CD14-positive monocyte (primary cell): Measurements from ENCODE around the gene GALNT15. TPM values are rescaled to one million over a fixed set of nuclear protein-coding genes. Genes with fewer than 3 reads are reported as not detected.
A peak's percentile ranks its signal among the peaks of the same experiment; 100 is the strongest.

ENCODE experiments used
- DNase-seq, 3 donors: peaks; one replicate each; pipeline ENCODE4 v3.0.0-alpha.2; 2011 to 2022
- H2AFZ ChIP-seq: 2 replicates; pipeline ENCODE4 v1.6.0; 2012; ENCODE audit warnings: mild to moderate bottlenecking, low read depth, low read length, inconsistent platforms; ENCODE audit not compliant: insufficient read depth, poor library complexity, severe bottlenecking
- H3K27ac ChIP-seq, 2 donors: 1 replicate in 1 of 2; 2 replicates in 1 of 2; pipeline ENCODE4 v1.5.1; 2012 to 2013; ENCODE audit warnings: low read length in 2 of 2, control low read depth in 1 of 2, inconsistent platforms in 1 of 2, low read depth in 1 of 2, mild to moderate bottlenecking in 1 of 2
- H3K27me3 ChIP-seq, 2 donors: one replicate each; pipeline versions ENCODE4 v1.6.0 to v1.6.1; 2011 to 2013; ENCODE audit warnings: low read length in 2 of 2; ENCODE audit not compliant: control insufficient read depth in 2 of 2, insufficient read depth in 2 of 2
- H3K36me3 ChIP-seq, 2 donors: replicated peaks in 1 of 2; 1 replicate in 1 of 2; 2 replicates in 1 of 2; pipeline versions ENCODE4 v1.5.1 to v1.6.1; 2012 to 2013; ENCODE audit warnings: low read length in 2 of 2, control low read depth in 1 of 2, inconsistent platforms in 1 of 2, mild to moderate bottlenecking in 1 of 2; ENCODE audit not compliant: insufficient read depth in 2 of 2, control insufficient read depth in 1 of 2
- H3K4me1 ChIP-seq, 2 donors: 1 replicate in 1 of 2; 2 replicates in 1 of 2; pipeline versions ENCODE4 v1.5.1 to v1.6.1; 2012 to 2013; ENCODE audit warnings: low read length in 2 of 2, control low read depth in 1 of 2, inconsistent platforms in 1 of 2, mild to moderate bottlenecking in 1 of 2, moderate library complexity in 1 of 2; ENCODE audit not compliant: insufficient read depth in 2 of 2, control insufficient read depth in 1 of 2
- H3K4me2 ChIP-seq: replicated peaks from 2 replicates; pipeline ENCODE3; 2012; ENCODE audit warnings: low read length, moderate library complexity, mild to moderate bottlenecking; ENCODE audit not compliant: poor library complexity, severe bottlenecking; ENCODE audit errors: extremely low read depth
- H3K4me3 ChIP-seq, 3 experiments: fragments of 200-600 bp in 1 of 3; sonication (generic) in 1 of 3; replicated peaks in 1 of 3; 1 replicate in 2 of 3; 2 replicates in 1 of 3; pipeline ENCODE4 v1.5.1; 2011 to 2013; ENCODE audit warnings: low read length in 3 of 3, mild to moderate bottlenecking in 3 of 3, control low read depth in 2 of 3, low read depth in 2 of 3, inconsistent platforms in 1 of 3, moderate library complexity in 1 of 3
- H3K79me2 ChIP-seq: 2 replicates; pipeline ENCODE4 v1.6.0; 2012; ENCODE audit warnings: mild to moderate bottlenecking, control low read depth, inconsistent platforms, low read length, moderate library complexity; ENCODE audit not compliant: insufficient read depth
- H3K9ac ChIP-seq: 2 replicates; pipeline ENCODE4 v1.6.0; 2017; ENCODE audit warnings: low read length, mild to moderate bottlenecking; ENCODE audit not compliant: insufficient read depth, poor library complexity, severe bottlenecking
- H3K9me3 ChIP-seq, 2 donors: replicated peaks in 1 of 2; 1 replicate in 1 of 2; 2 replicates in 1 of 2; pipeline versions ENCODE4 v1.5.1 to v1.6.1; 2012 to 2013; ENCODE audit warnings: low read length in 2 of 2, control low read depth in 1 of 2; ENCODE audit not compliant: control insufficient read depth in 1 of 2, insufficient read depth in 1 of 2
- H4K20me1 ChIP-seq: 2 replicates; pipeline ENCODE4 v1.6.0; 2012; ENCODE audit warnings: mild to moderate bottlenecking, low read length, control low read depth, moderate library complexity; ENCODE audit not compliant: insufficient read depth
- H3K27ac Mint-ChIP-seq, 7 donors: one replicate each; pipeline ENCODE4 v1.8.0; 2020; ENCODE audit warnings: mild to moderate bottlenecking in 7 of 7, mixed read lengths in 7 of 7, moderate library complexity in 6 of 7, inconsistent platforms in 2 of 7
- H3K27me3 Mint-ChIP-seq, 3 donors: one replicate each; pipeline ENCODE4 v1.8.0; 2021 to 2022; ENCODE audit warnings: low read depth in 3 of 3, mild to moderate bottlenecking in 3 of 3, mixed read lengths in 3 of 3, moderate library complexity in 3 of 3, inconsistent platforms in 1 of 3
- H3K36me3 Mint-ChIP-seq, 2 donors: one replicate each; pipeline ENCODE4 v1.8.0; 2020; ENCODE audit warnings: mixed read lengths in 2 of 2, inconsistent platforms in 1 of 2, mild to moderate bottlenecking in 1 of 2
- H3K4me1 Mint-ChIP-seq: one replicate; pipeline ENCODE4 v1.8.0; 2020; ENCODE audit warnings: mild to moderate bottlenecking, mixed read lengths
- H3K4me3 Mint-ChIP-seq, 2 donors: one replicate each; pipeline ENCODE4 v1.8.0; 2020; ENCODE audit warnings: mild to moderate bottlenecking in 2 of 2, mixed read lengths in 2 of 2, moderate library complexity in 1 of 2
- H3K9me3 Mint-ChIP-seq, 7 donors: one replicate each; pipeline ENCODE4 v1.8.0; 2020 to 2022; ENCODE audit warnings: mixed read lengths in 7 of 7, mild to moderate bottlenecking in 6 of 7, moderate library complexity in 6 of 7, inconsistent platforms in 2 of 7
- CTCF ChIP-seq: fragments of 200-600 bp; IDR thresholded peaks from one replicate; pipeline ENCODE4 v1.8.0; 2022; ENCODE audit warnings: antibody characterized with exemption, mild to moderate bottlenecking
- WGBS: methylation state at CpG from one replicate; pipeline ENCODE4 v1.1.5; 2013; ENCODE audit warnings: missing lambda C conversion rate; ENCODE audit not compliant: insufficient coverage; 5-methylcytosine and 5-hydroxymethylcytosine counted together
- intact Hi-C, 2 donors: fragments of 100-400 bp; cut with micrococcal nuclease; formaldehyde crosslinking; loops; one replicate each; pipeline versions ENCODE4 v1.15.0 to v1.15.1; 2023
- polyA plus RNA-seq, 3 donors: library from polyadenylated mRNA; depleted of rRNA in 1 of 3; unstranded in 2 of 3; stranded (reverse) in 1 of 3; fragments of 300-500 nt in 2 of 3; fragments of >200 nt in 1 of 3; fragmentation: Illumina TruSeq in 2 of 3; gene quantifications; 1 replicate in 2 of 3; 2 replicates in 1 of 3; pipeline ENCODE4 v1.2.3, GENCODE V29; 2012 to 2021

Gene GALNT15
- polyA plus RNA-seq, 3 donors, result not detected

DNA sequence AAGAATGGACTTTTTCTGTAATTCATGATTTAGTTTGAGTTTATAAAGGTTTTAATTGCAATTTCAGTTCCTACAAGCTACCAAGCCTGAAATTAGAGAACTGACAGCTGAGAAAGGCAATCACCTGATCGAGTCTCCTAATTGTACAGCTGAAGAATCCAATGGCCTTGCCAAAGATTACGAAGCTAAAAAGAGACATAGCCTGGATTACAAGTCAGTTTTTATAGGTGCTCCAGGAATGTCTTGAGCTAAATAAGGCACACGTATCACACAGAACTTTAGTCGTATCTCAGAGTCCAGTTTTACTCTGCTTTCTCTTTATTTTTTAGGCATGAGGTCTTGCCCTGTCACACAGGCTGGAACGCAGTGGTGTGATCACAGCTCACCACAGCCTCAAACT is 83.7 kb downstream of the GALNT15 start:
- peaks cover 24% of the 10 kb centered on the region for H3K4me1 Mint-ChIP-seq
- WGBS, result 88% methylated on average over 2 of the region's 5 CpGs
- H3K4me2 ChIP-seq, result no peak overlapping the region
- no peaks in the 10 kb centered on the region for H4K20me1 ChIP-seq
- H3K9me3 ChIP-seq, result no peaks in the 10 kb centered on the region
- H2AFZ ChIP-seq, result no peak overlapping the region
- no peaks in the 10 kb centered on the region for H3K27me3 ChIP-seq
- TF ChIP-seq CTCF, result no peak
- H3K4me3 ChIP-seq, result no peak overlapping the region
- no peak overlapping the region for H3K4me3 Mint-ChIP-seq
- H3K27ac ChIP-seq, result no peak overlapping the region
- no peak overlapping the region for H3K9ac ChIP-seq
- peaks cover 23 to 31% of the 10 kb centered on the region in 2 donors for H3K4me1 ChIP-seq
- H3K36me3 ChIP-seq, result peaks cover 12 to 42% of the 10 kb centered on the region in 2 donors
- no peaks in the 10 kb centered on the region for H3K9me3 Mint-ChIP-seq
- no peak for DNase-seq
- no peak overlapping the region for H3K27ac Mint-ChIP-seq
- intact Hi-C loops, result no loop called here
- peaks cover 21 to 28% of the 10 kb centered on the region in 2 donors for H3K36me3 Mint-ChIP-seq
- H3K27me3 Mint-ChIP-seq, result no peaks in the 10 kb centered on the region
- peaks cover 20% of the 10 kb centered on the region for H3K79me2 ChIP-seq

DNA sequence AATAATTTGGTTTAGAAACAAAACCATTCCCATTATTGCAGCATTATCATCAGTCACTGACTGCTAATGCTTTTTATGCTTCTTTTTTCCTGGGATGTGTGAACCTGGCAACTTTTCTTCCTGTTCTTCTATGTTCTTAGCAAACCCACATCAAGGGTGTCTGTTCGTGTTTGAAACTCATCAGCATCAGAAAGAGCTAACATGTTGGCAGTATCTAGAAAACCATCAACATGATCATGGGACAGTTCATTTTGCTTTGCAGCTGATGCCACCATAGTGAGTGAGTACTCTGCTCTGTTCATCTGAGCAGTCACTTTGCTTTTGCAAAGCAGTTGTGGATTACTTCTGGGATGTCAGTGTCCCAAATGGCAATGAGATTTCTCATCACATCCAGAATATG is 84.4 kb downstream of the GALNT15 start:
- Histone ChIP-seq H3K79me2 (peaks cover 26% of the 10 kb centered on the region), H3K4me2 (no peak overlapping the region), H4K20me1 (no peaks in the 10 kb centered on the region), H3K4me1 (peaks cover 18 to 29% of the 10 kb centered on the region in 2 donors), H3K9me3 (no peaks in the 10 kb centered on the region), H3K9ac (no peak overlapping the region), H3K27ac (no peak overlapping the region), H3K36me3 (peaks cover 12 to 42% of the 10 kb centered on the region in 2 donors), H3K4me3 (no peak overlapping the region), H2AFZ (no peak overlapping the region), H3K27me3 (no peaks in the 10 kb centered on the region)
- WGBS, result 100% methylated on average over 1 of the region's 1 CpG
- Mint-ChIP-seq H3K4me1 (peaks cover 18% of the 10 kb centered on the region), H3K27me3 (no peaks in the 10 kb centered on the region), H3K9me3 (no peaks in the 10 kb centered on the region), H3K36me3 (peaks cover 21 to 28% of the 10 kb centered on the region in 2 donors), H3K4me3 (no peak overlapping the region), H3K27ac (peak overlapping the region in 1 of 7 donors; percentile 17)
- no peak for DNase-seq
- intact Hi-C loops, result no loop called here
- TF ChIP-seq CTCF, result no peak
